SK-N-SH (cell line): ENCODE measurements around the gene COL26A1.

ENCODE experiments used
- CHD2 ChIP-seq: fragments of 150-350 bp; IDR thresholded peaks from 2 replicates; pipeline ENCODE4 v1.6.1; 2018; ENCODE audit warnings: low read length; ENCODE audit not compliant: partially characterized antibody
- EP300 ChIP-seq, 2 experiments: IDR thresholded peaks; 2 replicates each; pipeline versions ENCODE4 v1.4.0 to v1.6.1; 2012; ENCODE audit warnings: borderline replicate concordance in 1 of 2, low read depth in 1 of 2, low read length in 1 of 2
- GABPA ChIP-seq: IDR thresholded peaks from 2 replicates; pipeline ENCODE4 v1.4.0; 2012; ENCODE audit warnings: low read depth, mild to moderate bottlenecking
- JUND ChIP-seq: IDR thresholded peaks from 2 replicates; pipeline ENCODE4 v1.4.0; 2012
- NRF1 ChIP-seq: IDR thresholded peaks from 2 replicates; pipeline ENCODE4 v1.6.1; 2012; ENCODE audit warnings: low read depth, mild to moderate bottlenecking, low read length
- POLR2AphosphoS5 ChIP-seq: IDR thresholded peaks from 2 replicates; pipeline ENCODE4 v1.6.1; 2012; ENCODE audit warnings: low read depth, low read length
- RAD21 ChIP-seq: IDR thresholded peaks from 2 replicates; pipeline ENCODE4 v1.6.1; 2012; ENCODE audit warnings: mild to moderate bottlenecking, low read length
- TAF1 ChIP-seq: IDR thresholded peaks from 2 replicates; pipeline ENCODE4 v1.6.1; 2012; ENCODE audit warnings: low read depth, mild to moderate bottlenecking, low read length, moderate library complexity, borderline replicate concordance
- TCF12 ChIP-seq: IDR thresholded peaks from 2 replicates; pipeline ENCODE4 v1.4.0; 2012
- TF ChIP-seq, protein P1 (sequence below): fragments of 200-600 bp; sonication (generic); IDR thresholded peaks from 2 replicates; pipeline ENCODE4 v1.6.1; 2017; ENCODE audit warnings: antibody characterized with exemption, mild to moderate bottlenecking, moderate library complexity
- TF ChIP-seq, protein P2 (sequence below): IDR thresholded peaks from 2 replicates; pipeline ENCODE4 v1.4.0; 2012; ENCODE audit warnings: low read depth
- TF ChIP-seq, protein P3 (sequence below): fragments of 150-350 bp; IDR thresholded peaks from 2 replicates; pipeline ENCODE4 v1.6.1; 2017; ENCODE audit warnings: antibody characterized with exemption, low read length, low read depth, borderline replicate concordance
- TF ChIP-seq, protein P4 (sequence below): fragments of 150-350 bp; IDR thresholded peaks from 2 replicates; pipeline ENCODE4 v1.6.1; 2016; ENCODE audit warnings: mild to moderate bottlenecking, low read depth, low read length

DNA sequence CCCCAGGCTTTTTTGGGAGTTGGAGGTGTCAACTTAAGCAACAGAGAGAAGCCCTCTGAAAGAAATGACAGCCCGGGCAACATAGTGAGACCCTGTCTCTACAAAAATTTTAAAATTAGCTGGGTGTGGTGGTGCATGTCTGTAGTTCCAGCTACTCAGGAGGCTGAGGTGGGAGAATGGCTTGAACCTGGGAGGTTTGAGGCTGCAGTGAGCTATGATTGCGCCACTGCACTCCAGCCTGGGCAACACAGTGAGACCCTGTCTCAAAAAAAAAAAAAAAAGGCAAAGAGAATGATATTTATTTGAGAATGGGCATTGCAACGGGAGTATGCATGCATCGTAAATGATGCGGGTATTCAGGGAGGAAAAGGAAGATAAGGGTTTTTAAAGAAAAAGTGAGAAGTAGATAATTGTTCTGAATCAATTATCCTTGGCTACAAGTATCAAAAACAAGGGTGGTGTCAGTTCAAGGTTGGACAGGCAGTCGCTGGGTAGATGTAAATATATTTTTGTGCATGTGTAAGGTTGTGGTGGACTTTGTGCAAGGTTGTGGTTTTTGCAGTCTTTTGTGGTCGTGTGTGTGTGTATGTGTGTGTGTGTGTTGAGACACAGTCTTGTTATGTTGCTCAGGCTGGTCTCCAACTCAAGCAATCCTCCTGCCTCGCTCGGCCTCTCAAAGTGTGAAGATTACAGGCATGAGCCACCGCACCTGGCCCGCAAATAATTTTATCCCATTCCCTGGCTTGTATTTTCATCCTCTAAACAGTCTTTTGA, 65.6 kb downstream of the COL26A1 start:
- TF ChIP-seq, protein P1, sequence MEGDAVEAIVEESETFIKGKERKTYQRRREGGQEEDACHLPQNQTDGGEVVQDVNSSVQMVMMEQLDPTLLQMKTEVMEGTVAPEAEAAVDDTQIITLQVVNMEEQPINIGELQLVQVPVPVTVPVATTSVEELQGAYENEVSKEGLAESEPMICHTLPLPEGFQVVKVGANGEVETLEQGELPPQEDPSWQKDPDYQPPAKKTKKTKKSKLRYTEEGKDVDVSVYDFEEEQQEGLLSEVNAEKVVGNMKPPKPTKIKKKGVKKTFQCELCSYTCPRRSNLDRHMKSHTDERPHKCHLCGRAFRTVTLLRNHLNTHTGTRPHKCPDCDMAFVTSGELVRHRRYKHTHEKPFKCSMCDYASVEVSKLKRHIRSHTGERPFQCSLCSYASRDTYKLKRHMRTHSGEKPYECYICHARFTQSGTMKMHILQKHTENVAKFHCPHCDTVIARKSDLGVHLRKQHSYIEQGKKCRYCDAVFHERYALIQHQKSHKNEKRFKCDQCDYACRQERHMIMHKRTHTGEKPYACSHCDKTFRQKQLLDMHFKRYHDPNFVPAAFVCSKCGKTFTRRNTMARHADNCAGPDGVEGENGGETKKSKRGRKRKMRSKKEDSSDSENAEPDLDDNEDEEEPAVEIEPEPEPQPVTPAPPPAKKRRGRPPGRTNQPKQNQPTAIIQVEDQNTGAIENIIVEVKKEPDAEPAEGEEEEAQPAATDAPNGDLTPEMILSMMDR = no peak
- TF ChIP-seq JUND (no peak), RAD21 (no peak), NRF1 (no peak), EP300 (IDR thresholded peaks at IDR 0.05; ENCODE audit: borderline replicate concordance in 1 of 2, low read depth in 1 of 2, low read length in 1 of 2) (no peak), TCF12 (no peak), POLR2AphosphoS5 (no peak), CHD2 (no peak), GABPA (no peak), TAF1 (no peak)
- TF ChIP-seq, protein P2, sequence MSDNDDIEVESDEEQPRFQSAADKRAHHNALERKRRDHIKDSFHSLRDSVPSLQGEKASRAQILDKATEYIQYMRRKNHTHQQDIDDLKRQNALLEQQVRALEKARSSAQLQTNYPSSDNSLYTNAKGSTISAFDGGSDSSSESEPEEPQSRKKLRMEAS = no peak
- TF ChIP-seq, protein P3, sequence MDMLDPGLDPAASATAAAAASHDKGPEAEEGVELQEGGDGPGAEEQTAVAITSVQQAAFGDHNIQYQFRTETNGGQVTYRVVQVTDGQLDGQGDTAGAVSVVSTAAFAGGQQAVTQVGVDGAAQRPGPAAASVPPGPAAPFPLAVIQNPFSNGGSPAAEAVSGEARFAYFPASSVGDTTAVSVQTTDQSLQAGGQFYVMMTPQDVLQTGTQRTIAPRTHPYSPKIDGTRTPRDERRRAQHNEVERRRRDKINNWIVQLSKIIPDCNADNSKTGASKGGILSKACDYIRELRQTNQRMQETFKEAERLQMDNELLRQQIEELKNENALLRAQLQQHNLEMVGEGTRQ = no peak
- TF ChIP-seq, protein P4, sequence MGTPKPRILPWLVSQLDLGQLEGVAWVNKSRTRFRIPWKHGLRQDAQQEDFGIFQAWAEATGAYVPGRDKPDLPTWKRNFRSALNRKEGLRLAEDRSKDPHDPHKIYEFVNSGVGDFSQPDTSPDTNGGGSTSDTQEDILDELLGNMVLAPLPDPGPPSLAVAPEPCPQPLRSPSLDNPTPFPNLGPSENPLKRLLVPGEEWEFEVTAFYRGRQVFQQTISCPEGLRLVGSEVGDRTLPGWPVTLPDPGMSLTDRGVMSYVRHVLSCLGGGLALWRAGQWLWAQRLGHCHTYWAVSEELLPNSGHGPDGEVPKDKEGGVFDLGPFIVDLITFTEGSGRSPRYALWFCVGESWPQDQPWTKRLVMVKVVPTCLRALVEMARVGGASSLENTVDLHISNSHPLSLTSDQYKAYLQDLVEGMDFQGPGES = no peak
